Cardiac muscle cell (in vitro differentiated cells and primary cell): Measurements from ENCODE around the gene SLC25A30. TPM values are rescaled to one million over a fixed set of nuclear protein-coding genes. Genes with fewer than 3 reads are reported as not detected.

Source experiments
- DNase-seq, 2 donors: peaks; one replicate each; pipeline versions ENCODE4 v3.0.0 to v3.0.0-alpha.2; 2010 to 2017; ENCODE audit warnings: low read depth in 1 of 2, low spot score in 1 of 2
- H3K27ac ChIP-seq: fragments of 200-600 bp; sonication (generic); 2 replicates; pipeline ENCODE4 v1.5.1; 2016
- H3K27me3 ChIP-seq: fragments of 200-600 bp; sonication (generic); 2 replicates; pipeline ENCODE4 v1.6.0; 2016; ENCODE audit warnings: control low read depth
- H3K36me3 ChIP-seq: fragments of 200-600 bp; sonication (generic); 2 replicates; pipeline ENCODE4 v1.5.1; 2016; ENCODE audit warnings: control low read depth
- H3K4me1 ChIP-seq: fragments of 200-600 bp; sonication (generic); 2 replicates; pipeline ENCODE4 v1.8.1; 2017; ENCODE audit warnings: low read depth, mild to moderate bottlenecking, mixed run types
- H3K4me3 ChIP-seq: fragments of 200-600 bp; sonication (generic); 2 replicates; pipeline ENCODE4 v1.5.1; 2016; ENCODE audit warnings: mild to moderate bottlenecking
- H3K9me3 ChIP-seq: fragments of 200-600 bp; sonication (generic); 2 replicates; pipeline ENCODE4 v1.5.1; 2017; ENCODE audit warnings: low read depth, mild to moderate bottlenecking, control low read depth
- CTCF ChIP-seq: IDR thresholded peaks from 2 replicates; pipeline ENCODE4 v1.5.1; 2012; ENCODE audit warnings: low read depth, mild to moderate bottlenecking, low read length
- polyA plus RNA-seq: library from polyadenylated mRNA; unstranded; fragments of >200 nt; fragmentation: Nextera tagmentation; extraction: Ambion mirVana; gene quantifications from 2 replicates; pipeline ENCODE4 v1.2.1, GENCODE V29; 2016
- total RNA-seq: library from RNA; depleted of rRNA; stranded (reverse); fragments of >200 nt; gene quantifications from 2 replicates; pipeline ENCODE4 v1.2.3, GENCODE V29; 2016

The SLC25A30 gene
- total RNA-seq (5.6 and 8.6 TPM in 2 replicates), polyA plus RNA-seq (7.4 and 14.5 TPM in 2 replicates)

GRCh38 chr13:45417790-45418534 is at the start of gene SLC25A30:
SLC25A30 (minus strand) TSS chr13:45418373; CDS start chr13:45411425, 6,948 bp downstream.
- peak; percentile 93 to 95 for DNase-seq
- H3K4me3 ChIP-seq: peak within 1 kb of the TSS; percentile 61
- H3K9me3 ChIP-seq: no peaks in the 10 kb centered on the region
- no peak for TF ChIP-seq CTCF
- peaks cover 6% of the 10 kb centered on the region for H3K4me1 ChIP-seq
- H3K27ac ChIP-seq: peak within 1 kb of the TSS; percentile 61
- no peaks in the 10 kb centered on the region for H3K36me3 ChIP-seq
- no peaks in the 10 kb centered on the region for H3K27me3 ChIP-seq

- Histone ChIP-seq H3K36me3 (no peaks in the 10 kb centered on the region), H3K9me3 (no peaks in the 10 kb centered on the region), H3K4me3 (peak overlapping the region; percentile 62), H3K27ac (no peak overlapping the region), H3K4me1 (peaks cover 17% of the 10 kb centered on the region), H3K27me3 (peaks cover 11% of the 10 kb centered on the region)
- no peak for TF ChIP-seq CTCF
- DNase-seq: no peak
Observed at GRCh38 chr13:45466359-45466758, 48.2 kb upstream of the SLC25A30 start.

- Histone ChIP-seq H3K27me3 (peaks cover 14% of the 10 kb centered on the region), H3K27ac (peak within 1 kb of the TSS; percentile 89), H3K9me3 (no peaks in the 10 kb centered on the region), H3K4me3 (peak within 1 kb of the TSS; percentile 62), H3K36me3 (no peaks in the 10 kb centered on the region), H3K4me1 (peaks cover 17% of the 10 kb centered on the region)
- peak; percentile 41 for TF ChIP-seq CTCF
- peak; percentile 95 to 97 for DNase-seq
Observed at GRCh38 chr13:45464687-45465453, 46.7 kb upstream of the SLC25A30 start, which contains the start of gene COG3. COG3 (plus strand) TSS chr13:45464939; CDS start chr13:45465037, 98 bp downstream.

GRCh38 chr13:45464141-45464686 is 46.0 kb upstream of the SLC25A30 start:
- Histone ChIP-seq H3K4me1 (peaks cover 16% of the 10 kb centered on the region), H3K27ac (peak overlapping the region; percentile 89), H3K27me3 (peaks cover 14% of the 10 kb centered on the region), H3K9me3 (no peaks in the 10 kb centered on the region), H3K4me3 (peak overlapping the region; percentile 62), H3K36me3 (no peaks in the 10 kb centered on the region)
- no peak for TF ChIP-seq CTCF
- DNase-seq: no peak

GRCh38 chr13:45456196-45456972 is 38.2 kb upstream of the SLC25A30 start:
- Histone ChIP-seq H3K9me3 (no peaks in the 10 kb centered on the region), H3K27ac (no peak overlapping the region), H3K4me1 (no peaks in the 10 kb centered on the region), H3K4me3 (no peak overlapping the region), H3K27me3 (peaks cover 3% of the 10 kb centered on the region), H3K36me3 (no peaks in the 10 kb centered on the region)
- DNase-seq: peak in 1 of 2 donors; percentile 32
- TF ChIP-seq CTCF: no peak
